Liver (tissue), 9 donors: ENCODE data around the gene ANKRD1. TPM values are rescaled to one million over a fixed set of nuclear protein-coding genes. Genes with fewer than 3 reads are reported as not detected.

ENCODE experiments used
- DNase-seq: peaks from one replicate; pipeline ENCODE4 v3.0.0-alpha.2; 2017; ENCODE audit warnings: low spot score
- H3K27ac ChIP-seq, 2 donors: one replicate each; pipeline ENCODE4 v1.7.0; 2013; ENCODE audit warnings: inconsistent platforms in 2 of 2, low read length in 2 of 2, control low read depth in 1 of 2, low read depth in 1 of 2, mild to moderate bottlenecking in 1 of 2
- H3K27me3 ChIP-seq, 4 donors: one replicate each; pipeline versions ENCODE4 v1.6.1 to v1.7.0; 2013; ENCODE audit warnings: low read length in 3 of 4, inconsistent platforms in 1 of 4, mild to moderate bottlenecking in 1 of 4, moderate library complexity in 1 of 4; ENCODE audit not compliant: control insufficient read depth in 4 of 4, insufficient read depth in 4 of 4
- H3K36me3 ChIP-seq, 4 donors: one replicate each; pipeline versions ENCODE4 v1.6.1 to v1.7.0; 2013; ENCODE audit warnings: low read length in 3 of 4, mild to moderate bottlenecking in 3 of 4, low read depth in 1 of 4, moderate library complexity in 1 of 4; ENCODE audit not compliant: control insufficient read depth in 4 of 4, insufficient read depth in 3 of 4
- H3K4me1 ChIP-seq, 4 donors: one replicate each; pipeline versions ENCODE4 v1.6.1 to v1.7.0; 2013; ENCODE audit warnings: low read length in 3 of 4, mild to moderate bottlenecking in 3 of 4, moderate library complexity in 1 of 4; ENCODE audit not compliant: control insufficient read depth in 4 of 4, insufficient read depth in 4 of 4
- H3K4me3 ChIP-seq, 3 donors: one replicate each; pipeline versions ENCODE4 v1.6.1 to v1.7.0; 2013; ENCODE audit warnings: low read length in 3 of 3, control low read depth in 1 of 3, low read depth in 1 of 3, mild to moderate bottlenecking in 1 of 3
- H3K9ac ChIP-seq, 2 donors: one replicate each; pipeline ENCODE4 v1.7.0; 2013; ENCODE audit warnings: low read length in 2 of 2, mild to moderate bottlenecking in 2 of 2, moderate library complexity in 2 of 2, control low read depth in 1 of 2, low read depth in 1 of 2
- H3K9me3 ChIP-seq, 4 donors: one replicate each; pipeline versions ENCODE4 v1.6.1 to v1.7.0; 2013; ENCODE audit warnings: low read length in 3 of 4; ENCODE audit not compliant: control insufficient read depth in 4 of 4
- CTCF ChIP-seq: fragments of 150-350 bp; IDR thresholded peaks from 2 replicates; pipeline ENCODE4 v1.5.1; 2017; ENCODE audit warnings: improper control_type of control experiment, low read depth, low read length; ENCODE audit not compliant: missing input control
- EGR1 ChIP-seq, 2 donors: IDR thresholded peaks; 2 replicates each; pipeline ENCODE4 v1.6.1; 2016 to 2018; ENCODE audit warnings: antibody characterized with exemption in 2 of 2, low read depth in 2 of 2
- FOXA1 ChIP-seq: IDR thresholded peaks from 2 replicates; pipeline ENCODE4 v1.6.1; 2016; ENCODE audit warnings: antibody characterized with exemption
- FOXA2 ChIP-seq: IDR thresholded peaks from 2 replicates; pipeline ENCODE4 v1.6.1; 2016; ENCODE audit warnings: antibody characterized with exemption
- GABPA ChIP-seq, 2 donors: IDR thresholded peaks in 1 of 2; conservative IDR thresholded peaks in 1 of 2; 2 replicates each; pipeline ENCODE4 v1.6.1; 2016; ENCODE audit warnings: antibody characterized with exemption in 2 of 2, mild to moderate bottlenecking in 1 of 2, moderate library complexity in 1 of 2
- JUND ChIP-seq, 2 donors: IDR thresholded peaks; 2 replicates each; pipeline ENCODE4 v1.6.1; 2016; ENCODE audit warnings: antibody characterized with exemption in 2 of 2
- MAX ChIP-seq: IDR thresholded peaks from 2 replicates; pipeline ENCODE4 v1.6.1; 2016; ENCODE audit warnings: antibody characterized with exemption
- NR2F2 ChIP-seq: IDR thresholded peaks from 2 replicates; pipeline ENCODE4 v1.6.1; 2016; ENCODE audit warnings: antibody characterized with exemption
- REST ChIP-seq: IDR thresholded peaks from 2 replicates; pipeline ENCODE4 v1.6.1; 2016; ENCODE audit warnings: antibody characterized with exemption, mild to moderate bottlenecking
- RXRA ChIP-seq, 2 donors: IDR thresholded peaks; 2 replicates each; pipeline ENCODE4 v1.6.1; 2017 to 2018; ENCODE audit warnings: antibody characterized with exemption in 2 of 2, mild to moderate bottlenecking in 1 of 2
- ZBTB33 ChIP-seq: IDR thresholded peaks from 2 replicates; pipeline ENCODE4 v1.6.1; 2016; ENCODE audit warnings: antibody characterized with exemption
- WGBS: extraction: QIAGEN DNeasy Blood & Tissue Kit; methylation state at CpG from one replicate; pipeline ENCODE4 v1.1.7; 2013; 5-methylcytosine and 5-hydroxymethylcytosine counted together
- polyA plus RNA-seq, 2 donors: library from polyadenylated mRNA; stranded (reverse) in 1 of 2; unstranded in 1 of 2; fragments of 200-250 nt in 1 of 2; fragments of >200 nt in 1 of 2; fragmentation: Nextera tagmentation in 1 of 2; extraction: Ambion mirVana in 1 of 2; gene quantifications; one replicate each; pipeline versions ENCODE4 v1.2.1 to v1.2.3, GENCODE V29; 2013 to 2015
- total RNA-seq, 2 donors: library from RNA; depleted of rRNA; stranded (reverse); fragments of >200 nt; gene quantifications; one replicate each; pipeline ENCODE4 v1.2.3, GENCODE V29; 2014
- donor health status: healthy.
- donor health status: healthy.
- donor health status: healthy.
- donor health status: healthy.
- donor health status: healthy.

Gene ANKRD1
- under 1 TPM in 1 of 2 donors, not detected in 1; 0.25 TPM for total RNA-seq
- under 1 TPM in 1 of 2 donors, not detected in 1; 0.16 TPM for polyA plus RNA-seq

- Histone ChIP-seq H3K9ac (no peak within 1 kb of the TSS), H3K36me3 (no peaks in the 10 kb centered on the region), H3K27ac (no peak within 1 kb of the TSS), H3K9me3 (no peaks in the 10 kb centered on the region), H3K4me3 (no peak within 1 kb of the TSS), H3K4me1 (no peaks in the 10 kb centered on the region), H3K27me3 (no peaks in the 10 kb centered on the region)
- TF ChIP-seq RXRA (IDR thresholded peaks at IDR 0.05) (no peak), FOXA1 (no peak), REST (no peak), NR2F2 (no peak), GABPA (IDR thresholded peaks at IDR 0.05 in 1 of 2, conservative IDR thresholded peaks at IDR 0.05 in 1 of 2) (no peak), ZBTB33 (no peak), EGR1 (IDR thresholded peaks at IDR 0.05; ENCODE audit: low read depth in 2 of 2) (no peak), FOXA2 (no peak), CTCF (no peak), JUND (IDR thresholded peaks at IDR 0.05) (no peak)
- DNase-seq = no peak
- 56% methylated on average over 5 of the region's 5 CpGs for WGBS
These were observed at the start of gene ANKRD1 for GRCh38 chr10:90920986-90921666. TSS of gene ANKRD1 (minus strand) at chr10:90921087. CDS start at chr10:90921027, 60 bp downstream.

- TF ChIP-seq MAX (no peak), CTCF (no peak), JUND (IDR thresholded peaks at IDR 0.05) (no peak), REST (no peak)
- peaks cover 0 to under 1% (median 0%) of the 10 kb centered on the region in 4 donors for H3K9me3 ChIP-seq
- no peaks in the 10 kb centered on the region for H3K4me1 ChIP-seq
- no peak overlapping the region for H3K4me3 ChIP-seq
- H3K27me3 ChIP-seq = no peaks in the 10 kb centered on the region
- no peaks in the 10 kb centered on the region for H3K36me3 ChIP-seq
- WGBS = 93% methylated on average over 6 of the region's 6 CpGs
- H3K27ac ChIP-seq = no peak overlapping the region
- H3K9ac ChIP-seq = no peak overlapping the region
- no peak for DNase-seq
These were observed 49.2 kb upstream of the ANKRD1 start for GRCh38 chr10:90969947-90970673.
